Mesenchymal stem cell (in vitro differentiated cells and primary cell): ENCODE data around the gene PDE1A.

Experiments used
- DNase-seq: peaks from one replicate; pipeline ENCODE4 v3.0.0-alpha.2; 2013
- H2AFZ ChIP-seq: one replicate; pipeline ENCODE4 v1.6.1; 2013; ENCODE audit warnings: low read depth, mild to moderate bottlenecking, control low read depth, inconsistent platforms, low read length, moderate library complexity
- H2AK5ac ChIP-seq: 2 replicates; pipeline ENCODE4 v1.6.1; 2013; ENCODE audit warnings: low read length, moderate library complexity, mild to moderate bottlenecking, inconsistent platforms; ENCODE audit not compliant: severe bottlenecking
- H2BK120ac ChIP-seq: one replicate; pipeline ENCODE4 v1.6.1; 2013; ENCODE audit warnings: low read depth, mild to moderate bottlenecking, inconsistent platforms, low read length, moderate library complexity
- H2BK12ac ChIP-seq, 2 experiments: one replicate each; pipeline ENCODE4 v1.6.1; 2013; ENCODE audit warnings: inconsistent platforms in 2 of 2, low read length in 2 of 2, mild to moderate bottlenecking in 2 of 2, moderate library complexity in 2 of 2, control low read depth in 1 of 2
- H2BK15ac ChIP-seq: one replicate; pipeline ENCODE4 v1.6.1; 2013; ENCODE audit warnings: mild to moderate bottlenecking, low read depth, inconsistent platforms; ENCODE audit not compliant: poor library complexity, severe bottlenecking
- H2BK5ac ChIP-seq: 2 replicates; pipeline ENCODE4 v1.6.1; 2013; ENCODE audit warnings: low read depth, mild to moderate bottlenecking, low read length, control low read depth, inconsistent platforms; ENCODE audit not compliant: poor library complexity, severe bottlenecking
- H3K14ac ChIP-seq, 2 experiments: one replicate each; pipeline ENCODE4 v1.6.1; 2013; ENCODE audit warnings: inconsistent platforms in 2 of 2, low read length in 2 of 2, control low read depth in 1 of 2, mild to moderate bottlenecking in 1 of 2, moderate library complexity in 1 of 2
- H3K18ac ChIP-seq, 2 experiments: one replicate each; pipeline ENCODE4 v1.6.1; 2013; ENCODE audit warnings: inconsistent platforms in 2 of 2, low read length in 2 of 2, control low read depth in 1 of 2, low read depth in 1 of 2, mild to moderate bottlenecking in 1 of 2
- H3K23ac ChIP-seq, 2 experiments: one replicate each; pipeline ENCODE4 v1.6.1; 2013; ENCODE audit warnings: inconsistent platforms in 2 of 2, low read length in 2 of 2, mild to moderate bottlenecking in 2 of 2, moderate library complexity in 2 of 2, control low read depth in 1 of 2
- H3K27ac ChIP-seq: 2 replicates; pipeline ENCODE4 v1.5.1; 2013; ENCODE audit warnings: mild to moderate bottlenecking, moderate library complexity, low read length, control low read depth, inconsistent platforms; ENCODE audit not compliant: poor library complexity, severe bottlenecking
- H3K27me3 ChIP-seq, 2 experiments: 2 replicates each; pipeline versions ENCODE4 v1.6.1 to v1.7.0; 2013; ENCODE audit warnings: low read length in 2 of 2, mild to moderate bottlenecking in 2 of 2, moderate library complexity in 2 of 2, control low read depth in 1 of 2, inconsistent platforms in 1 of 2; ENCODE audit not compliant: control insufficient read depth in 1 of 2, insufficient read depth in 1 of 2
- H3K36me3 ChIP-seq, 2 experiments: 2 replicates each; pipeline versions ENCODE4 v1.6.1 to v1.7.0; 2013; ENCODE audit warnings: low read length in 2 of 2, control low read depth in 1 of 2, inconsistent platforms in 1 of 2, low read depth in 1 of 2, mild to moderate bottlenecking in 1 of 2; ENCODE audit not compliant: insufficient read depth in 2 of 2, control insufficient read depth in 1 of 2
- H3K4ac ChIP-seq, 2 experiments: one replicate each; pipeline ENCODE4 v1.6.1; 2013; ENCODE audit warnings: inconsistent platforms in 2 of 2, low read length in 2 of 2, mild to moderate bottlenecking in 2 of 2, moderate library complexity in 2 of 2, control low read depth in 1 of 2, low read depth in 1 of 2
- H3K4me1 ChIP-seq: 2 replicates; pipeline ENCODE4 v1.6.1; 2013; ENCODE audit warnings: low read depth, low read length, control low read depth; ENCODE audit not compliant: control insufficient read depth, insufficient read depth
- H3K4me2 ChIP-seq: 2 replicates; pipeline ENCODE4 v1.6.1; 2013; ENCODE audit warnings: low read length, mild to moderate bottlenecking, inconsistent platforms; ENCODE audit not compliant: poor library complexity, severe bottlenecking
- H3K4me3 ChIP-seq, 2 experiments: 2 replicates each; pipeline versions ENCODE4 v1.5.1 to v1.7.0; 2013; ENCODE audit warnings: low read length in 2 of 2, mild to moderate bottlenecking in 2 of 2, control low read depth in 1 of 2, low read depth in 1 of 2; ENCODE audit not compliant: insufficient read depth in 1 of 2
- H3K79me1 ChIP-seq: replicated peaks from 2 replicates; pipeline ENCODE4 v1.6.1; 2013; ENCODE audit warnings: mild to moderate bottlenecking, control low read depth, low read length, inconsistent platforms; ENCODE audit not compliant: poor library complexity, severe bottlenecking
- H3K9ac ChIP-seq: 2 replicates; pipeline ENCODE4 v1.7.0; 2013; ENCODE audit warnings: mild to moderate bottlenecking, low read length, moderate library complexity
- H3K9me3 ChIP-seq: 2 replicates; pipeline ENCODE4 v1.7.0; 2013; ENCODE audit warnings: mild to moderate bottlenecking, low read length; ENCODE audit not compliant: control insufficient read depth
- H4K8ac ChIP-seq: one replicate; pipeline ENCODE4 v1.6.1; 2013; ENCODE audit warnings: inconsistent platforms, mild to moderate bottlenecking, low read length, moderate library complexity
- H4K91ac ChIP-seq: one replicate; pipeline ENCODE4 v1.6.1; 2013; ENCODE audit warnings: mild to moderate bottlenecking, low read length, inconsistent platforms
- WGBS: methylation state at CpG from one replicate; pipeline ENCODE4 v1.1.7; 2013; ENCODE audit warnings: mixed read lengths; 5-methylcytosine and 5-hydroxymethylcytosine counted together

Gene PDE1A

GRCh38 chr2:182372661-182373060, 54.2 kb downstream of the PDE1A start:
- Histone ChIP-seq H2BK12ac (peak overlapping the region; percentile 60 to 61), H3K9ac (peak overlapping the region; percentile 72), H4K8ac (peak overlapping the region; percentile 21), H2BK120ac (peak overlapping the region; percentile 65), H3K4me2 (no peak overlapping the region), H3K27ac (peak overlapping the region; percentile 89), H3K27me3 (no peaks in the 10 kb centered on the region), H3K4ac (peak overlapping the region; percentile 55 to 64), H2BK15ac (no peak overlapping the region), H3K23ac (no peak overlapping the region), H3K9me3 (peaks cover 33% of the 10 kb centered on the region), H3K36me3 (peaks cover 0 to 9% of the 10 kb centered on the region in 2 experiments), H3K4me3 (no peak overlapping the region), H2BK5ac (peak overlapping the region; percentile 91), H3K4me1 (peaks cover 1% of the 10 kb centered on the region), H3K14ac (no peak overlapping the region), H3K18ac (peak overlapping the region in 1 of 2 experiments; percentile 66), H4K91ac (no peak overlapping the region), H2AK5ac (no peak overlapping the region), H2AFZ (no peak overlapping the region), H3K79me1 (no peaks in the 10 kb centered on the region)
- peak; percentile 93 for DNase-seq
- 0% methylated on average over 1 of the region's 2 CpGs for WGBS

GRCh38 chr2:182368996-182369395, 57.8 kb downstream of the PDE1A start:
- Histone ChIP-seq H2BK12ac (peak overlapping the region in 1 of 2 experiments; percentile 72), H3K27me3 (no peaks in the 10 kb centered on the region), H2BK15ac (no peak overlapping the region), H3K14ac (no peak overlapping the region), H3K23ac (no peak overlapping the region), H3K4ac (no peak overlapping the region), H3K18ac (peak overlapping the region in 1 of 2 experiments; percentile 52), H3K27ac (no peak overlapping the region), H4K8ac (no peak overlapping the region), H3K36me3 (no peaks in the 10 kb centered on the region), H3K9ac (peak overlapping the region; percentile 79), H2AFZ (no peak overlapping the region), H3K4me1 (peaks cover 1% of the 10 kb centered on the region), H2AK5ac (no peak overlapping the region), H3K4me2 (no peak overlapping the region), H3K4me3 (no peak overlapping the region), H3K79me1 (no peaks in the 10 kb centered on the region), H2BK120ac (no peak overlapping the region), H2BK5ac (no peak overlapping the region), H3K9me3 (peaks cover 2% of the 10 kb centered on the region), H4K91ac (no peak overlapping the region)
- no peak for DNase-seq
- WGBS: 81% methylated on average over 2 of the region's 3 CpGs

GRCh38 chr2:182368446-182368845, 58.4 kb downstream of the PDE1A start:
- Histone ChIP-seq H3K79me1 (no peaks in the 10 kb centered on the region), H2BK15ac (no peak overlapping the region)

GRCh38 chr2:182367401-182367800, 59.4 kb downstream of the PDE1A start:
- Histone ChIP-seq H4K8ac (no peak overlapping the region), H3K79me1 (no peaks in the 10 kb centered on the region), H3K4me1 (peaks cover 1% of the 10 kb centered on the region), H3K27ac (no peak overlapping the region), H3K4me3 (no peak overlapping the region), H3K23ac (no peak overlapping the region), H3K9ac (peak overlapping the region; percentile 79), H2AK5ac (no peak overlapping the region), H2AFZ (no peak overlapping the region), H3K36me3 (peaks cover 0 to 2% of the 10 kb centered on the region in 2 experiments), H2BK15ac (no peak overlapping the region), H3K9me3 (no peaks in the 10 kb centered on the region), H2BK5ac (no peak overlapping the region), H2BK120ac (no peak overlapping the region), H3K4me2 (no peak overlapping the region), H3K18ac (no peak overlapping the region), H3K27me3 (no peaks in the 10 kb centered on the region), H3K4ac (no peak overlapping the region), H2BK12ac (no peak overlapping the region), H3K14ac (no peak overlapping the region), H4K91ac (no peak overlapping the region)
- DNase-seq: no peak
- no CpG with 5 or more reads among the region's 2 CpGs for WGBS

More at GRCh38 chr2:182368446-182368845, 58.4 kb downstream of the PDE1A start:
- no peak overlapping the region for H2AK5ac ChIP-seq
- no peak overlapping the region for H3K14ac ChIP-seq
- no peak overlapping the region for H4K8ac ChIP-seq
- no peaks in the 10 kb centered on the region for H3K27me3 ChIP-seq
- peaks cover 0 to 2% of the 10 kb centered on the region in 2 experiments for H3K36me3 ChIP-seq
- H3K4ac ChIP-seq: no peak overlapping the region
- no peak overlapping the region for H2BK12ac ChIP-seq
- H3K9me3 ChIP-seq: no peaks in the 10 kb centered on the region
- H3K27ac ChIP-seq: no peak overlapping the region
- H3K18ac ChIP-seq: no peak overlapping the region
- no peak overlapping the region for H3K4me2 ChIP-seq
- no peak overlapping the region for H4K91ac ChIP-seq
- no peak overlapping the region for H3K23ac ChIP-seq
- peaks cover 1% of the 10 kb centered on the region for H3K4me1 ChIP-seq
- H2BK5ac ChIP-seq: no peak overlapping the region
- peak; percentile 71 for DNase-seq
- no peak overlapping the region for H3K4me3 ChIP-seq
- peak overlapping the region; percentile 79 for H3K9ac ChIP-seq
- H2BK120ac ChIP-seq: no peak overlapping the region
- H2AFZ ChIP-seq: no peak overlapping the region
